Pancreas (tissue), 10 donors: ENCODE measurements around the gene SCMH1. TPM values are rescaled to one million over a fixed set of nuclear protein-coding genes. Genes with fewer than 3 reads are reported as not detected.
A peak's percentile ranks its signal among the peaks of the same experiment; 100 is the strongest.

Experiments used
- ATAC-seq, 4 donors: fragments of 200-7000 bp; cut with Tn5 transposase; one replicate each; pipeline versions ENCODE4 v1.8.0 to v1.9.1; 2020; ENCODE audit warnings: mild to moderate bottlenecking in 4 of 4, moderate library complexity in 4 of 4
- DNase-seq, 6 donors: peaks; one replicate each; pipeline ENCODE4 v3.0.0-alpha.2; 2020
- FAIRE-seq: peaks from 2 replicates; lab custom pipeline; 2012; peaks lifted over from hg19 to GRCh38; lab: Jason Lieb, UNC
- H3K27ac ChIP-seq, 4 donors: fragments of 200-600 bp; sonication (generic); 1 replicate in 3 of 4; 2 replicates in 1 of 4; pipeline versions ENCODE4 v1.5.0 to v1.8.0; 2020
- H3K27me3 ChIP-seq, 4 donors: fragments of 200-600 bp; one replicate each; pipeline ENCODE4 v1.8.0; 2021
- H3K36me3 ChIP-seq, 3 donors: fragments of 200-600 bp; sonication (generic) in 1 of 3; one replicate each; pipeline versions ENCODE4 v1.5.0 to v1.8.0; 2020 to 2021
- H3K4me1 ChIP-seq, 3 donors: fragments of 200-600 bp; one replicate each; pipeline ENCODE4 v1.8.0; 2021
- H3K4me3 ChIP-seq, 4 donors: fragments of 200-600 bp; sonication (generic) in 2 of 4; one replicate each; pipeline versions ENCODE4 v1.5.0 to v1.8.0; 2020 to 2021
- H3K9me3 ChIP-seq, 4 donors: fragments of 200-600 bp; one replicate each; pipeline ENCODE4 v1.8.0; 2021
- WGBS, 2 donors: extraction: QIAGEN DNeasy Blood & Tissue Kit; methylation state at CpG; one replicate each; pipeline ENCODE4 v1.1.7; 2013; 5-methylcytosine and 5-hydroxymethylcytosine counted together
- intact Hi-C, 3 donors: fragments of 100-400 bp; cut with DNase I; formaldehyde crosslinking; loops; one replicate each; pipeline versions ENCODE4 v1.11.1 to v1.14.2; 2022
- polyA plus RNA-seq, 2 donors: library from polyadenylated mRNA; stranded (reverse); fragments of 200-250 nt; gene quantifications; one replicate each; pipeline ENCODE4 v1.2.3, GENCODE V29; 2013
- total RNA-seq, 6 donors: library from RNA; stranded (reverse); fragmentation: NEBNext Ultra II Directional in 4 of 6; extraction: Animal tissue kit (Norgen Biotek cat#: 25700) in 4 of 6; gene quantifications; one replicate each; pipeline versions ENCODE4 v1.2.1 to v1.2.4, GENCODE V29; 2021 to 2023
- TF ChIP-seq, protein P1 (sequence below), 4 donors: fragments of 200-600 bp; sonication (generic) in 3 of 4; IDR thresholded peaks; one replicate each; pipeline versions ENCODE4 v1.5.0 to v1.8.0; 2021; ENCODE audit warnings: antibody characterized with exemption in 4 of 4
- donor health status: healthy with polysubstance abuse.
- donor health status: DM: no; HTN: no; CAD: no; lungs with moderate emphysema.
- donor health status: DM: no; HTN: no; CAD: no.
- donor health status: control.
- donor health status: control.
- donor health status: Bipolar disorder and iron deficiency.
- donor health status: DM: yes; HTN: yes; CAD: no.
- donor health status: DM: no; HTN: no; CAD: no.
- donor health status: DM: no; HTN: no; CAD: no.
- donor health status: DM: yes; HTN: yes; CAD: no.

SCMH1 gene
- total and polyA plus RNA-seq, 8 donors = 24.5 to 41.9 (median 29.9) TPM

DNA sequence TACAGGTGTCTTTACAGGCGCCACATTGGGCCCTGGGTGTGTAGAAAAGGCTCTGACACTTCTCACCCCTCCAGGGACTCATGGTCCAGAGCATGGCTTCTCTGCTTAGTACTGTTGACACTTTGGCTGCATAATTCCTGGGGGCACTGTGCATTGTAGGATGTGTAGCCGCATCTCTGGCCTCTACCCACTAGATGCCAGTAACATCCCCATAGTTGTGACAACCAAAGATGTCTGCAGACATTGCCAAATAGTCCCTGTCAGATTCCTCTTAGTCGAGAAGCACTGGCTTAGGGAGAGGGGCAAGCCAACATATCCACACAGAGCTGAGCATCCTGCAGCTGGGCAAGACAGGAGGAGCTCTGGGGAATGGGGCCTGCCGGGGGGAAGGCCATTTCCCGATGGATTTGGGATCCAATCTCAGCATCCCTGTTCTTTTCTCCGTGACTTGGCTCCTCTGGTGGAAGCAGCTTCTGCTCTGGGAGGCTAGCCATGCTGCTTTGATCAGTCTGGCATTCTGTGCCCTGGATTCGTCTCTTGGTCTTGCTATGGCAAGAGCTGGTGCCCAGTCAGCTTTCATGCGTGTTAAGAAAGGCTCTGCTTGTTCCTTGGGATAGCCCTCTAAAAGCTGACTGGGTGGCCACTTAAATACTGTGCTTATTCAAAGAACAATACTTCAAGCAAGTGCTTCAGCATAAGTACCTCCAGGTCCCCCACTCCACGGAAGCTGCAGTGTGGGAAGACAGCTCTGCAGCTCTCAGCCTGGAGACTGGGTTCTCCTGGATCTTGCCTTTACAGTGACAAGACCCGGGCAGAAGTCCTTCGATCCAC, 38.3 kb upstream of the SCMH1 start:
- H3K4me1 ChIP-seq = no peaks in the 10 kb centered on the region
- ATAC-seq = no peak
- DNase-seq = no peak
- 75 to 79% methylated on average over 11 of the region's 11 CpGs for WGBS, 2 donors
- H3K9me3 ChIP-seq = no peaks in the 10 kb centered on the region
- no peak for FAIRE-seq
- H3K4me3 ChIP-seq = no peak overlapping the region
- H3K27me3 ChIP-seq = no peaks in the 10 kb centered on the region
- TF ChIP-seq, protein P1, sequence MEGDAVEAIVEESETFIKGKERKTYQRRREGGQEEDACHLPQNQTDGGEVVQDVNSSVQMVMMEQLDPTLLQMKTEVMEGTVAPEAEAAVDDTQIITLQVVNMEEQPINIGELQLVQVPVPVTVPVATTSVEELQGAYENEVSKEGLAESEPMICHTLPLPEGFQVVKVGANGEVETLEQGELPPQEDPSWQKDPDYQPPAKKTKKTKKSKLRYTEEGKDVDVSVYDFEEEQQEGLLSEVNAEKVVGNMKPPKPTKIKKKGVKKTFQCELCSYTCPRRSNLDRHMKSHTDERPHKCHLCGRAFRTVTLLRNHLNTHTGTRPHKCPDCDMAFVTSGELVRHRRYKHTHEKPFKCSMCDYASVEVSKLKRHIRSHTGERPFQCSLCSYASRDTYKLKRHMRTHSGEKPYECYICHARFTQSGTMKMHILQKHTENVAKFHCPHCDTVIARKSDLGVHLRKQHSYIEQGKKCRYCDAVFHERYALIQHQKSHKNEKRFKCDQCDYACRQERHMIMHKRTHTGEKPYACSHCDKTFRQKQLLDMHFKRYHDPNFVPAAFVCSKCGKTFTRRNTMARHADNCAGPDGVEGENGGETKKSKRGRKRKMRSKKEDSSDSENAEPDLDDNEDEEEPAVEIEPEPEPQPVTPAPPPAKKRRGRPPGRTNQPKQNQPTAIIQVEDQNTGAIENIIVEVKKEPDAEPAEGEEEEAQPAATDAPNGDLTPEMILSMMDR (IDR thresholded peaks at IDR 0.05) = no peak
- no peaks in the 10 kb centered on the region for H3K36me3 ChIP-seq
- no peak overlapping the region for H3K27ac ChIP-seq
- intact Hi-C loops = loop anchor here in 1 of 3 donors (5.0 kb wide), 1 partner anchor 137 kb away; no protein-coding TSS in a partner anchor

DNA sequence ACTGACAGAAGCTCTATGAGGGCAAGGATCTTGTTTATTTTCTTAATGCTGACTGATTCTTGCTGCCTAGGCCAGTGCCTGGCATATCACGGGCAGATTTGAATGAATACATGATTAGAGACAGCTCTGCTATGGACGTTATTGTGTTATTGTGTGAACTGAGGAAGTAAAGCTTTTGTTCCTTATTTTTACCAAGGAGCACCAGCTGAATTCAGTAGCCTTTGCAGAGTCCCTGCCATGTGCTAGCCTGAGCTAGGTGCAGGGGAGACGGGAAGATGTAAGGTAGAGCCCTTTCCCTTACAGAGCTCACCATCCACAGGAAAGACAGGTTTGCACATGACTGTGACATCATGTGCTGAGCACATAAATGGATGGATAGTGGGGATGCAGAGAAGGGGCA, 36.0 kb upstream of the SCMH1 start:
- FAIRE-seq (no peak), DNase-seq (no peak), ATAC-seq (peak in 1 of 4 donors; percentile 13)
- H3K4me1 ChIP-seq = no peaks in the 10 kb centered on the region
- 76 to 80% methylated on average over 3 of the region's 3 CpGs for WGBS, 2 donors
- intact Hi-C loops = loop anchor here in 1 of 3 donors (10.0 kb wide), 1 partner anchor 137 kb away; no protein-coding TSS in a partner anchor
- no peaks in the 10 kb centered on the region for H3K9me3 ChIP-seq
- TF ChIP-seq, protein P1 (IDR thresholded peaks at IDR 0.05) = no peak
- H3K4me3 ChIP-seq = no peak overlapping the region
- H3K27ac ChIP-seq = peak overlapping the region in 2 of 4 donors; percentile 34 to 39
- no peaks in the 10 kb centered on the region for H3K36me3 ChIP-seq
- no peaks in the 10 kb centered on the region for H3K27me3 ChIP-seq

DNA sequence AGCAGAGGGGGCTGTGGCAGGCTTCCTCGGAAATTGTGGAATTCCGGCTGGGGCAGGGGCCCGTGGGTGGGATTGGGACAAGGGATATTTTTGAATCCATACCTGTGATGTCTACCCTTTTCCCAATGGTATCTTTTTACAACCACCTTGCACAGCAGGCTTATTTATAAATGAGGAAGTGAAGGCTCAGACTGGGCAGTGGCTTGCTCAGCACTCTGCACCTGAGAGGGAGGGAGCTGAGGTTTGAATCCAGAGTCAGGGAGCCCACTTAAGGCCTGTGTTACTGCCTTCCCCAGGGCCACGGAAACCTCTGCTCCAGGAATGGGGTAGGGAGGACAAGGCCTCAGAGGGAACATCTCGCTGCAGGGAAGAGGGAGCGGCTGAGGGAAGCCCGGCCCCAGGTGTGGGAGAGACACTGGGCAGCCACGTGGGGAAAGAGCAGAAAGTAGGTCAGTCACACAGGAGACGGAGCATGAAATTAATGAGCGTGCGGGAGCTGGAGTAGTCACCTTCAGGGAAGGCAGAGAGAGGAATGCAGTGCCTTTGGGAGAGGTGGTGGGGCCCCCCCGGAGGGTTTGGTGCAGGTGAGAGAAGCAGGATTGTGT, 35.4 kb upstream of the SCMH1 start:
- no peak overlapping the region for H3K4me3 ChIP-seq
- H3K27ac ChIP-seq = peak overlapping the region in 2 of 4 donors; percentile 34 to 39
- H3K4me1 ChIP-seq = no peaks in the 10 kb centered on the region
- DNase-seq (peak in 2 of 6 donors; percentile 42 to 45), ATAC-seq (peak; percentile 70 to 91 (median 82)), FAIRE-seq (no peak)
- WGBS, 2 donors = 57 to 63% methylated on average over 12 of the region's 12 CpGs
- H3K36me3 ChIP-seq = no peaks in the 10 kb centered on the region
- no peaks in the 10 kb centered on the region for H3K9me3 ChIP-seq
- H3K27me3 ChIP-seq = no peaks in the 10 kb centered on the region
- intact Hi-C loops = loop anchor here in 1 of 3 donors (10.0 kb wide), 1 partner anchor 137 kb away; no protein-coding TSS in a partner anchor
- TF ChIP-seq, protein P1 (IDR thresholded peaks at IDR 0.05) = no peak

DNA sequence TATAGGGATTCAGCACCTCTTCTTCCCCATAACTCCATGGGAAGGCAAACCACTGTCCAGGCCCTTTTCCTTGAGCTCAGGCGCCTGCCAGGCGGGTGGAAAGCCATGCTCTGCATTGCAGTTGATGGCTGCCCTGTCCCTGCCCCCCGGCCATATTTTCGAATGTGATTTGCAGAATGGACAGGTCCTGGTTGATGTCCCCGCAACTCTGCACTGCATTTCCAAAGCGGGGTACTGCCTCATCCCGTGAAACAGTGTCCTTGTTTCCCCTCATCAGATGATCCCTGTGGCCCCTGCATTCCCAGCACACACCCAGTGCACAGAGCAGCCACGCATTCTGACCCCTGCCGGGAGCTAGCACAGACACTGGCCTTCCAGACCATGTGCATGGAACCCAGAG, 33.7 kb upstream of the SCMH1 start:
- H3K4me1 ChIP-seq = no peaks in the 10 kb centered on the region
- ATAC-seq (no peak), DNase-seq (no peak), FAIRE-seq (no peak)
- no peaks in the 10 kb centered on the region for H3K36me3 ChIP-seq
- no peaks in the 10 kb centered on the region for H3K9me3 ChIP-seq
- H3K4me3 ChIP-seq = no peak overlapping the region
- no peaks in the 10 kb centered on the region for H3K27me3 ChIP-seq
- intact Hi-C loops = loop anchor here in 1 of 3 donors (10.0 kb wide), 1 partner anchor 139 kb away; no protein-coding TSS in a partner anchor
- 89 to 94% methylated on average over 9 of the region's 9 CpGs for WGBS, 2 donors
- H3K27ac ChIP-seq = no peak overlapping the region
- TF ChIP-seq, protein P1 (IDR thresholded peaks at IDR 0.05) = no peak
